Activated T-cell treated with anti-CD3 and anti-CD28 coated beads, Interleukin-2, amount 50 U/mL, for 72 hours (primary cell): ENCODE results near the gene CYB561. TPM values are rescaled to one million over a fixed set of nuclear protein-coding genes. Genes with fewer than 3 reads are reported as not detected.

Source experiments
- ATAC-seq, 2 donors: fragments of 150-1000 bp; cut with Tn5 transposase; replicated peaks in 1 of 2; 2 replicates each; pipeline ENCODE4 v1.10.0; 2021; ENCODE audit warnings: moderate library complexity in 2 of 2, mild to moderate bottlenecking in 1 of 2
- DNase-seq, 2 donors: peaks; one replicate each; pipeline ENCODE4 v3.0.0; 2021 to 2022; ENCODE audit warnings: mixed read lengths in 1 of 2
- H3K27ac Mint-ChIP-seq: one replicate; pipeline ENCODE4 v1.8.0; 2022; ENCODE audit warnings: mild to moderate bottlenecking, moderate library complexity, mixed read lengths
- H3K27me3 Mint-ChIP-seq: one replicate; pipeline ENCODE4 v1.8.0; 2022; ENCODE audit warnings: low read depth, mixed read lengths
- H3K36me3 Mint-ChIP-seq, 2 donors: one replicate each; pipeline ENCODE4 v1.8.0; 2022; ENCODE audit warnings: mixed read lengths in 2 of 2, mild to moderate bottlenecking in 1 of 2; ENCODE audit not compliant: insufficient read depth in 2 of 2
- H3K4me1 Mint-ChIP-seq: one replicate; pipeline ENCODE4 v1.8.0; 2022; ENCODE audit warnings: low read depth, mixed read lengths
- H3K4me3 Mint-ChIP-seq, 2 donors: one replicate each; pipeline ENCODE4 v1.8.0; 2022; ENCODE audit warnings: mild to moderate bottlenecking in 2 of 2, mixed read lengths in 2 of 2, moderate library complexity in 2 of 2
- H3K9me3 Mint-ChIP-seq, 2 donors: one replicate each; pipeline ENCODE4 v1.8.0; 2022; ENCODE audit warnings: mixed read lengths in 2 of 2
- total RNA-seq, 2 donors: library from RNA; stranded (reverse); gene quantifications; one replicate each; pipeline ENCODE4 v1.2.3, GENCODE V29; 2022

Gene CYB561
- total RNA-seq, 2 donors from 2014 or later, result 4.7 to 10.2 TPM

GRCh38 chr17:63483655-63484575 lies 37.8 kb upstream of the CYB561 start:
- Mint-ChIP-seq H3K4me3 (no peak overlapping the region), H3K4me1 (no peaks in the 10 kb centered on the region), H3K36me3 (no peaks in the 10 kb centered on the region), H3K27ac (no peak overlapping the region), H3K9me3 (no peaks in the 10 kb centered on the region), H3K27me3 (no peaks in the 10 kb centered on the region)
- DNase-seq (no peak), ATAC-seq (no peak)

DNA sequence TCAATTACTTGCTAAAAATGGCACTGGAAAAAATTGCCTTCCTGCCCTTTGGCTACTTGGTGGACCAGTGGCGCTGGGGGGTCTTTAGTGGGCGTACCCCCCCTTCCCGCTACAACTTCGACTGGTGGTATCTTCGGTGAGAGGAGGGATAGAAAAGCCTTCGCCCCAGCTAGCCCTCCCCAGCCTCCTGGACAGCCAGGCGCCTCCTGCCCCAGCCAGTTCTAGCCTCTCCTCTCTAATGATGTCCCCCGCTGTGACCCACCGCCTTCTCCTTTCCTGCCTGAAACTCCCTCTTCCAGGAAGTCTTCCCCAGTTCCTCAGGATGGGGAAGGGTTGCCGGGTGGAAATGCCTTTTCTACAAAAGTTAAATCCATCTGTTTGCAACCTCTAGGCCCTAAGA lies 36.9 kb upstream of the CYB561 start:
- Mint-ChIP-seq H3K27me3 (peaks cover 4% of the 10 kb centered on the region), H3K27ac (no peak overlapping the region), H3K4me3 (no peak overlapping the region), H3K9me3 (no peaks in the 10 kb centered on the region), H3K36me3 (no peaks in the 10 kb centered on the region), H3K4me1 (peaks cover 2% of the 10 kb centered on the region)
- DNase-seq, result no peak
- ATAC-seq, result no peak

DNA sequence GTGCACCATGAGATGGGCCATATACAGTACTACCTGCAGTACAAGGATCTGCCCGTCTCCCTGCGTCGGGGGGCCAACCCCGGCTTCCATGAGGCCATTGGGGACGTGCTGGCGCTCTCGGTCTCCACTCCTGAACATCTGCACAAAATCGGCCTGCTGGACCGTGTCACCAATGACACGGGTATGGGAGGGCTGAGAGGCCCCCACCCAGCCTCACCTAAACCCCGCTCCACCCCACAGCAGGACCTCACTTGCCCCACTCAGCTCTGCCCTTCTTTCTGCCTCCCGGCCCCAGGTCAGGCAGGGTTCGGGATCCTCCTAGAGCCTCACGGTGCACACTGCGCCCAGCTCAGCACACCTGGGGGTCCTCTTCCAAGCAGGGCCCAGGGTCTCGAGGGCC lies 36.4 kb upstream of the CYB561 start:
- no peak for DNase-seq
- Mint-ChIP-seq H3K9me3 (no peaks in the 10 kb centered on the region), H3K27me3 (peaks cover 10% of the 10 kb centered on the region), H3K27ac (no peak overlapping the region), H3K4me3 (no peak overlapping the region), H3K4me1 (peaks cover 7% of the 10 kb centered on the region), H3K36me3 (no peaks in the 10 kb centered on the region)
- no peak for ATAC-seq

- no peak overlapping the region for H3K4me3 Mint-ChIP-seq
- no peak for ATAC-seq
- no peaks in the 10 kb centered on the region for H3K9me3 Mint-ChIP-seq
- no peak for DNase-seq
- peaks cover 9% of the 10 kb centered on the region for H3K4me1 Mint-ChIP-seq
- no peaks in the 10 kb centered on the region for H3K36me3 Mint-ChIP-seq
- peaks cover 11% of the 10 kb centered on the region for H3K27me3 Mint-ChIP-seq
- no peak overlapping the region for H3K27ac Mint-ChIP-seq
These were observed 35.4 kb upstream of the CYB561 start for GRCh38 chr17:63481488-63481870.

DNA sequence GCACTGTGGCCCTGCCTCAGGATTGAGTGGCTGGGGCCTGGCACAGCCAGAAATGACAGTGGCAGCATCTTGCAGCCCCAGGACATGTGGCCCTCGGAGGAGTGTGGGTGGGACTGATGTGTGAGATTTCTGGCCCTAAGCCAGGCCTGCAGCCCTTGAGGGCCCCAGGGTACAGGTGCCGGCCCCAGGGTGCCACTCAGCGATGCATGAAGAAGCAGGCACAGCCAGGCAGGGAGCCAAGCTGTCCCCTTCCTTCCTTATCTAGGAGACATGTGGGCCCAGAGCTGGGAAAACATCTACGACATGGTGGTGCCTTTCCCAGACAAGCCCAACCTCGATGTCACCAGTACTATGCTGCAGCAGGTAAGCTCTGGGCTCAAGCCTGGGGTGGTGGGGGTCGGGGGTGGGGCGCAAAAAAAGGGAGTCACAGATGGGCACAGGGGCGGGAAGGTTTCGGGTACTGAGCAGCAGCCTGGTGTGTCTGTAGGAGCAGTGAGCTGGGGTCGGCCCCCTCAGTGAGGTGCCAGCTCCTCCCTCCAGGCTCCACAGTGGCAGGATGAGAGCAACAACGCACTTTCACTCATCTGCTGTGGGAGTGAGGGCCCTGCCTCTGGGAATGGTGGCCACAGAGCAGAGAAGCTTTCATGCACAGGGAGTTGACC lies 34.9 kb upstream of the CYB561 start:
- H3K27ac Mint-ChIP-seq, result no peak overlapping the region
- peaks cover 9% of the 10 kb centered on the region for H3K4me1 Mint-ChIP-seq
- no peaks in the 10 kb centered on the region for H3K36me3 Mint-ChIP-seq
- no peaks in the 10 kb centered on the region for H3K9me3 Mint-ChIP-seq
- no peak for ATAC-seq
- peaks cover 14% of the 10 kb centered on the region for H3K27me3 Mint-ChIP-seq
- H3K4me3 Mint-ChIP-seq, result no peak overlapping the region
- no peak for DNase-seq

DNA sequence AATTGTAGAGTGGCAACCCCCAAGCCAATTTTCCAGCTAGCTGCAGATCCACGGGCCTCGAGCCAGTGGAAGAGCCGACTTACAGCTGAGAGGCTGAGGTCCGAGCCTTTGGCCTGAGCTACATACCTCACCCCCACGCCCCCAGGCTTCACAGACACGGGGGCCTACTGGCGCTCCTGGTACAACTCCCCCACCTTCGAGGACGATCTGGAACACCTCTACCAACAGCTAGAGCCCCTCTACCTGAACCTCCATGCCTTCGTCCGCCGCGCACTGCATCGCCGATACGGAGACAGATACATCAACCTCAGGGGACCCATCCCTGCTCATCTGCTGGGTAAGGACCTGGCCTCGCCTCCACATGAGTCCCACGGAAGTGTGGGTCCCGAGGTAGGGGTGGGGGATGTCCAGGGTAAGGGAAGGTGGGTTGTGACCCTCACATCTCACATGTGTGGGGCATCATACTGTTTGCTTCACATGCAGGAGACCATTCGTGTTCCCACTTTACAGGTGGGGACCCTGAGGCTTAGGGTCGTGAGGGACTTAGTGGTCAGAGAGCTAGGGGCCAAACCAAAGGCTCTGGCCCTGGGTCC lies 34.2 kb upstream of the CYB561 start:
- H3K27me3 Mint-ChIP-seq, result peaks cover 21% of the 10 kb centered on the region
- peaks cover 9% of the 10 kb centered on the region for H3K4me1 Mint-ChIP-seq
- DNase-seq (no peak), ATAC-seq (no peak)
- no peak overlapping the region for H3K27ac Mint-ChIP-seq
- no peak overlapping the region for H3K4me3 Mint-ChIP-seq
- no peaks in the 10 kb centered on the region for H3K36me3 Mint-ChIP-seq
- no peaks in the 10 kb centered on the region for H3K9me3 Mint-ChIP-seq

DNA sequence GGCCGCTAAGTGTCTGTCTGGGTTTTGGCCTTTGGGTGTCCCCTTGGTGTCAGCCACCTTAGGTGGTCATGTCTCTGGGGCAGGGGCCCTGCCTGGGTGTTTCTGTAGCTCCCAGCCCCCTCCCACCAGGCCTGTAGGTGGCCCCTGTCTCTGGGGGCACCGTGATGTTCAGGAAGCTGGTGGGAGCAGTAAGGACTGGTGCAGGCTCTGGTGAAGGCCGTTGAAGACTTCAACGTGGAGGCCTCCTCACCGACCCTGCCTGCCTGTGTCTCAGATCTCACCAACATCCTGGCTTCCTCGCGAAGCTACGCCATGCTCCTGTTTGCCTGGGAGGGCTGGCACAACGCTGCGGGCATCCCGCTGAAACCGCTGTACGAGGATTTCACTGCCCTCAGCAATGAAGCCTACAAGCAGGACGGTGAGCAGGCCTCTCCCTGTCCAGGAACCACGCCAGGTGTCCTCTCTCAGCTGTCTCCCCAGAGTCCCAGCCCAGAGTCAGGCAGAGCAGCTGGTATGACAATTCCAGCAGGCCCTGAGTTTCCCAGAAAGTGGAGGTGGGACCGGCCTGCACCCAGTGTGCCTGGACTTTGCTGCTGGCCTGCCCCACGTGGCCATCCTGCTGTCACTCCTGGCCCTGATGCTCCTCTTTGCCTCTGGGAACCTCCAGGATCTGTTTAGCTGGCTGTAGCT lies 33.5 kb upstream of the CYB561 start:
- ATAC-seq (no peak), DNase-seq (no peak)
- Mint-ChIP-seq H3K27ac (no peak overlapping the region), H3K4me3 (no peak overlapping the region), H3K36me3 (no peaks in the 10 kb centered on the region), H3K27me3 (peaks cover 27% of the 10 kb centered on the region), H3K9me3 (no peaks in the 10 kb centered on the region), H3K4me1 (peaks cover 9% of the 10 kb centered on the region)

DNA sequence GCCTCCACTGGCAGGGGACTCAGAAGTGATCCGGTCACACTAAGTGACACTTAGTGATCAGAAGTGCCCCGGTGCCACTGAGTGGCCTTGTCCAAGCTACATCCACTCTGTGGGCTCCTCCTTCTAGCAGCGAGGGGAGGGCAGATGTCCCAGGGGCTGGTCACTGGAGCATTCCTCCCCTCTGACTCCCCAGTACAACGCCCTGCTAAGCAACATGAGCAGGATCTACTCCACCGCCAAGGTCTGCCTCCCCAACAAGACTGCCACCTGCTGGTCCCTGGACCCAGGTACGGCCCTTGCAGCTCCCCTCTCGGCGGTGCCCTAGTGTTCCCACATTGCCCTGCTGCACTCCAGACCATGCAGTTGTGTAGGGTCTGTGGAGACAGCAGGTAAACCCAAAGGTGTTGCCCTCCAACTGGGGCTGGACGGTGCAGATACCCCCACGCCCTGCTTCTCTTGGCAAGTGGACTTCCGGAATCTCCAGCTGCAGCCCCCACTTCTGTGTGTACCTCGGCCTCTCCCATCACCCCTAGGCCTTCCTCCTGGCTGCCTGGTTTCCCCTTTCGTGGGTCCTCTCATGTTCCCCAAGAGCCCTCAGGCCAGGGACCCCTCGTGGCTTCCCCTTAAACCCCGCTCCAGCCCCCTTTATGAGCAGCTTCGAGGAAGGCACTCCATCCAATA lies 32.8 kb upstream of the CYB561 start:
- peak overlapping the region; percentile 16 to 42 for H3K4me3 Mint-ChIP-seq

DNA sequence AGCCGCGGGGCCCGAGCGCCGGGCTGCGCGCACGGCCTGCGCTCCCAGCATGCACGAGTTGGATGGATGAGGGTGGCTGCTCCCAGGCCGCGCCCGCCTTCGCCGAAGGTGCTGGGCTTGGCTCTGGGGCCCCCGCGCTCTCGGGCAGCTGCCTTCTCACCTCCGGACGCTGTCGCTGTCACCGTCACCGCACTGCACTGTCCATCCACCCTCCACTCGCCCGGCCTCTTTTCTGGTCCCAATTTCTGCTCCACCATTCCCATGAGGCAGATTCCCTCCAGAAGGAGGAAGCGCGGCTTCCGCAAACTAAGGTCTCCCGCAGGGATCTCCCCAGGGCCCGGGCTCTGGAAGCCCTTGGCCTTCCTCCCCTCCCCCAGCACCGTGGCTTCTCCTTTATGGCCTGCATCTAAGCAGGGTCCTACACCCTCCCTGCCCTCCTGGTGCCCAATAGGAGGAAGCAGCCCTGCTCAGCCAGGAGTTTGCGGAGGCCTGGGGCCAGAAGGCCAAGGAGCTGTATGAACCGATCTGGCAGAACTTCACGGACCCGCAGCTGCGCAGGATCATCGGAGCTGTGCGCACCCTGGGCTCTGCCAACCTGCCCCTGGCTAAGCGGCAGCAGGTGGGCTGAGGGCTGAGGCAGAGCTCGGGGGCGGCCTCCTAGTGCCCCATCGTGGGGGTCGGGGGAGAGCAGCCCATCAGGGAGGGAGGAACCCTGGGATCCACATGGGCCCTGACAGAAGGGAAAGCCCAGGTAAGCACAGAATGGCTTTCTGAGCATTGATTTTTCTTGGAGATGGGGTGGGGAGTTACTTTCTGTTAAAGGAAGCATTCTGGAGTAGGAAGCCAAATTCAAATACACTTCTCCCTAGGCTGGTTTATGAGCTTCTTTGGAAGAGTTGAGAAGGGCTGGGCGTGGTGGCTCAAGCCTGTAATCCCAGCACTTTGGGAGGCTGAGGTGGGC lies 31.7 kb upstream of the CYB561 start:
- Mint-ChIP-seq H3K27me3 (peaks cover 34% of the 10 kb centered on the region), H3K9me3 (no peaks in the 10 kb centered on the region), H3K4me1 (peaks cover 9% of the 10 kb centered on the region), H3K4me3 (peak overlapping the region; percentile 84 to 89), H3K27ac (no peak overlapping the region), H3K36me3 (no peaks in the 10 kb centered on the region)
- peak in 1 of 2 donors; percentile 13 for DNase-seq
- peak; percentile 24 to 30 for ATAC-seq

More for the DNA sequence above, 32.8 kb upstream of the CYB561 start:
- H3K36me3 Mint-ChIP-seq, result no peaks in the 10 kb centered on the region
- H3K4me1 Mint-ChIP-seq, result peaks cover 9% of the 10 kb centered on the region
- ATAC-seq, result peak; percentile 79 to 82
- H3K27me3 Mint-ChIP-seq, result peaks cover 34% of the 10 kb centered on the region
- H3K27ac Mint-ChIP-seq, result no peak overlapping the region
- peak; percentile 81 to 83 for DNase-seq
- H3K9me3 Mint-ChIP-seq, result no peaks in the 10 kb centered on the region

DNA sequence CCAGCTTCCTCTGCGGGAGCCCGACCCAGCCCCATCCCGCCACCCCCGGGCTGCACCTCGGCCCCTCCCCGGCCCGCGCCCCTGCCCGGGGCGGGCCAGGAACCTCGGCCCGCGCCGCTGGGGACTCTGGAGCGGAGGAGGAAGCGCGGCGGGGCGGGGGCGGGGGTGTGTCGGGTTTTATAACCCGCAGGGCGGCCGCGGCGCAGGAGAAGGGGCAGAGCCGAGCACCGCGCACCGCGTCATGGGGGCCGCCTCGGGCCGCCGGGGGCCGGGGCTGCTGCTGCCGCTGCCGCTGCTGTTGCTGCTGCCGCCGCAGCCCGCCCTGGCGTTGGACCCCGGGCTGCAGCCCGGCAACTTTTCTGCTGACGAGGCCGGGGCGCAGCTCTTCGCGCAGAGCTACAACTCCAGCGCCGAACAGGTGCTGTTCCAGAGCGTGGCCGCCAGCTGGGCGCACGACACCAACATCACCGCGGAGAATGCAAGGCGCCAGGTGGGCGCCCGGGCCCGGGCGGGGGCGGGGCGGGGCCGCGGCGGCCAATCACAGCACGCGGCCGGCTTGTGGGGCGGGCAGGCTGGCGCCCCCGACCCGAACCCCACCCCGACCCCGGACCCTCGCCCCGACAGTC lies 30.9 kb upstream of the CYB561 start, which contains the start of gene ACE:
TSS of gene ACE (plus strand) at position 208 of the 626 bp plus-strand sequence. CDS start at position 242, 34 bp downstream.
- no peaks in the 10 kb centered on the region for H3K9me3 Mint-ChIP-seq
- ATAC-seq (peak; percentile 72), DNase-seq (peak; percentile 42 to 46)
- peaks cover 9% of the 10 kb centered on the region for H3K4me1 Mint-ChIP-seq
- peaks cover 34% of the 10 kb centered on the region for H3K27me3 Mint-ChIP-seq
- H3K36me3 Mint-ChIP-seq, result no peaks in the 10 kb centered on the region
- H3K27ac Mint-ChIP-seq, result no peak within 1 kb of the TSS
- H3K4me3 Mint-ChIP-seq, result peak within 1 kb of the TSS; percentile 84 to 89

- Mint-ChIP-seq H3K4me1 (peaks cover 9% of the 10 kb centered on the region), H3K27me3 (peaks cover 34% of the 10 kb centered on the region), H3K36me3 (no peaks in the 10 kb centered on the region), H3K4me3 (peak overlapping the region in 1 of 2 donors; percentile 66), H3K9me3 (no peaks in the 10 kb centered on the region), H3K27ac (no peak overlapping the region)
- DNase-seq (peak; percentile 10 to 22), ATAC-seq (peak; percentile 12 to 20)
These were observed 30.4 kb upstream of the CYB561 start for GRCh38 chr17:63476459-63476853.
